CD4-positive, alpha-beta memory T cell (primary cell): ENCODE measurements around the gene ADTRP. TPM values are rescaled to one million over a fixed set of nuclear protein-coding genes. Genes with fewer than 3 reads are reported as not detected.

Experiments
- CTCF ChIA-PET: fragments of 350-600 bp; sonication (Branson Sonifier 250); formaldehyde crosslinking; loops from one replicate; lab custom pipeline; 2021; ENCODE audit warnings: inconsistent platforms; ENCODE audit not compliant: partially characterized antibody; lab: Charles Lee
- POLR2A ChIA-PET: fragments of 350-600 bp; sonication (Branson Sonifier 250); formaldehyde crosslinking; loops from one replicate; lab custom pipeline; 2021; ENCODE audit not compliant: partially characterized antibody; lab: Charles Lee
- DNase-seq, 5 donors: peaks; one replicate each; pipeline versions ENCODE4 v3.0.0 to v3.0.0-alpha.2; 2020 to 2022; ENCODE audit warnings: mixed read lengths in 1 of 5
- H3K27ac ChIP-seq: one replicate; pipeline ENCODE4 v1.7.0; 2013; ENCODE audit warnings: low read depth, low read length
- H3K27me3 ChIP-seq: 2 replicates; pipeline ENCODE4 v1.7.0; 2013; ENCODE audit warnings: mild to moderate bottlenecking, low read length, moderate library complexity; ENCODE audit not compliant: insufficient read depth
- H3K36me3 ChIP-seq: 2 replicates; pipeline ENCODE4 v1.7.0; 2013; ENCODE audit warnings: mild to moderate bottlenecking, low read length, moderate library complexity; ENCODE audit not compliant: insufficient read depth
- H3K4me1 ChIP-seq: 2 replicates; pipeline ENCODE4 v1.7.0; 2013; ENCODE audit warnings: mild to moderate bottlenecking, low read length, moderate library complexity; ENCODE audit not compliant: insufficient read depth
- H3K4me3 ChIP-seq, 2 donors: one replicate each; pipeline ENCODE4 v1.7.0; 2013; ENCODE audit warnings: low read length in 2 of 2, mild to moderate bottlenecking in 1 of 2
- H3K9me3 ChIP-seq, 2 donors: one replicate each; pipeline ENCODE4 v1.7.0; 2013; ENCODE audit warnings: low read length in 2 of 2, control low read depth in 1 of 2; ENCODE audit not compliant: control insufficient read depth in 1 of 2
- H3K27ac Mint-ChIP-seq, 7 donors: one replicate each; pipeline ENCODE4 v1.8.0; 2020 to 2021; ENCODE audit warnings: mixed read lengths in 7 of 7, mild to moderate bottlenecking in 6 of 7, inconsistent platforms in 3 of 7, moderate library complexity in 3 of 7
- H3K27me3 Mint-ChIP-seq, 2 donors: one replicate each; pipeline ENCODE4 v1.8.0; 2020 to 2021; ENCODE audit warnings: mixed read lengths in 2 of 2
- H3K36me3 Mint-ChIP-seq, 2 donors: one replicate each; pipeline ENCODE4 v1.8.0; 2020 to 2021; ENCODE audit warnings: mixed read lengths in 2 of 2, inconsistent platforms in 1 of 2, mild to moderate bottlenecking in 1 of 2
- H3K4me1 Mint-ChIP-seq, 4 donors: one replicate each; pipeline ENCODE4 v1.8.0; 2020 to 2021; ENCODE audit warnings: mixed read lengths in 4 of 4, mild to moderate bottlenecking in 1 of 4
- H3K4me3 Mint-ChIP-seq, 8 donors: one replicate each; pipeline ENCODE4 v1.8.0; 2020 to 2021; ENCODE audit warnings: mixed read lengths in 8 of 8, mild to moderate bottlenecking in 7 of 8, moderate library complexity in 6 of 8, inconsistent platforms in 3 of 8
- H3K9me3 Mint-ChIP-seq, 8 donors: one replicate each; pipeline ENCODE4 v1.8.0; 2020 to 2021; ENCODE audit warnings: mixed read lengths in 8 of 8, mild to moderate bottlenecking in 5 of 8, inconsistent platforms in 3 of 8, moderate library complexity in 1 of 8
- intact Hi-C: fragments of 100-400 bp; cut with micrococcal nuclease; formaldehyde crosslinking; loops from one replicate; pipeline ENCODE4 v1.15.1; 2023
- polyA plus RNA-seq, 2 donors: library from polyadenylated mRNA; unstranded; fragments of 300-500 nt; fragmentation: Illumina TruSeq; gene quantifications; one replicate each; pipeline ENCODE4 v1.2.3, GENCODE V29; 2021
- total RNA-seq, 2 experiments: library from RNA; stranded (reverse); gene quantifications; one replicate each; pipeline ENCODE4 v1.2.3, GENCODE V29; 2021

ADTRP gene
- total and polyA plus RNA-seq, 4 experiments from 2014 or later: 7.0 to 41.9 (median 11.9) TPM

- ChIA-PET CTCF (interaction anchor here (0.8 kb wide), 1 partner anchor 12 kb away, joined by 3 read pairs; no protein-coding TSS in a partner anchor), POLR2A (no interaction called here)
- no peak overlapping the region for H3K27ac Mint-ChIP-seq
- intact Hi-C loops: no loop called here
- DNase-seq: no peak
- no peaks in the 10 kb centered on the region for H3K36me3 Mint-ChIP-seq
- H3K27ac ChIP-seq: no peak overlapping the region
- no peaks in the 10 kb centered on the region for H3K4me1 ChIP-seq
- H3K4me1 Mint-ChIP-seq: no peaks in the 10 kb centered on the region
- no peaks in the 10 kb centered on the region for H3K27me3 ChIP-seq
- peaks cover 15 to 17% of the 10 kb centered on the region in 2 donors for H3K27me3 Mint-ChIP-seq
- H3K9me3 Mint-ChIP-seq: peaks cover 0 to 2% (median 0%) of the 10 kb centered on the region in 8 donors
- H3K36me3 ChIP-seq: no peaks in the 10 kb centered on the region
- H3K9me3 ChIP-seq: no peaks in the 10 kb centered on the region
- H3K4me3 ChIP-seq: no peak overlapping the region
- H3K4me3 Mint-ChIP-seq: no peak overlapping the region
Measured at GRCh38 chr6:11669696-11670095, 108.9 kb downstream of the ADTRP start.

DNA sequence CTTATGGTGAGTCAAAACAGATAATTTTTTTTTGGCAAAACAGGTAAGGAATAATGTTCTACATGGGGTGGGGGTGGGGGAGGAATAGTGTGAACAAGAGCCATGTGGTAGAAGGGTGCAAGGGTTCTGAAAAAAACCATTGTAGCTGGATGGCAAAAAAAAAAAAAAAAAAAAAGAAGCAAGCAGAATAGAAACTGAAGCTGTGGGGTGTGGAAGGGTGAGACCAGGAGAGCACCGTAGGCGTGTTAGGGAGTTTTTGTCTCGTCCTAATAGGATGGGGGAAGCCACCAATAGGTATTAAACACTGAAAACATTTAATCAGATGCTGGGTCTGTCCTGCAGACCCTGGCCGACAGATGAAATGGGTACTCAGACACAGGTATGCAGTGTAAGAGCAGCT is 110.1 kb downstream of the ADTRP start:
- Mint-ChIP-seq H3K4me3 (no peak overlapping the region), H3K27ac (no peak overlapping the region), H3K36me3 (no peaks in the 10 kb centered on the region), H3K27me3 (peaks cover 15 to 21% of the 10 kb centered on the region in 2 donors), H3K4me1 (no peaks in the 10 kb centered on the region), H3K9me3 (peaks cover 0 to 4% (median 0%) of the 10 kb centered on the region in 8 donors)
- Histone ChIP-seq H3K27ac (no peak overlapping the region), H3K27me3 (no peaks in the 10 kb centered on the region), H3K4me1 (no peaks in the 10 kb centered on the region), H3K36me3 (no peaks in the 10 kb centered on the region), H3K4me3 (no peak overlapping the region), H3K9me3 (no peaks in the 10 kb centered on the region)
- DNase-seq: no peak
- CTCF ChIA-PET: interaction anchor here (0.6 to 1.3 kb wide), 2 partner anchors 13 to 204 kb away, joined by 4 to 8 read pairs; no protein-coding TSS in a partner anchor
- intact Hi-C loops: no loop called here
- POLR2A ChIA-PET: no interaction called here

GRCh38 chr6:11667876-11668275 is 110.7 kb downstream of the ADTRP start:
- no peaks in the 10 kb centered on the region for H3K36me3 Mint-ChIP-seq
- peaks cover 0 to 4% (median 0%) of the 10 kb centered on the region in 8 donors for H3K9me3 Mint-ChIP-seq
- H3K4me3 Mint-ChIP-seq: no peak overlapping the region
- no peak overlapping the region for H3K27ac Mint-ChIP-seq
- ChIA-PET CTCF (interaction anchor here (1.3 to 2.8 kb wide), 3 partner anchors 9 to 15 kb away, joined by 4 to 10 read pairs (median 8); no protein-coding TSS in a partner anchor), POLR2A (no interaction called here)
- intact Hi-C loops: no loop called here
- Histone ChIP-seq H3K9me3 (no peaks in the 10 kb centered on the region), H3K36me3 (no peaks in the 10 kb centered on the region), H3K4me1 (no peaks in the 10 kb centered on the region), H3K27me3 (no peaks in the 10 kb centered on the region), H3K27ac (no peak overlapping the region), H3K4me3 (no peak overlapping the region)
- no peak for DNase-seq
- H3K4me1 Mint-ChIP-seq: no peaks in the 10 kb centered on the region
- peaks cover 15 to 21% of the 10 kb centered on the region in 2 donors for H3K27me3 Mint-ChIP-seq

DNA sequence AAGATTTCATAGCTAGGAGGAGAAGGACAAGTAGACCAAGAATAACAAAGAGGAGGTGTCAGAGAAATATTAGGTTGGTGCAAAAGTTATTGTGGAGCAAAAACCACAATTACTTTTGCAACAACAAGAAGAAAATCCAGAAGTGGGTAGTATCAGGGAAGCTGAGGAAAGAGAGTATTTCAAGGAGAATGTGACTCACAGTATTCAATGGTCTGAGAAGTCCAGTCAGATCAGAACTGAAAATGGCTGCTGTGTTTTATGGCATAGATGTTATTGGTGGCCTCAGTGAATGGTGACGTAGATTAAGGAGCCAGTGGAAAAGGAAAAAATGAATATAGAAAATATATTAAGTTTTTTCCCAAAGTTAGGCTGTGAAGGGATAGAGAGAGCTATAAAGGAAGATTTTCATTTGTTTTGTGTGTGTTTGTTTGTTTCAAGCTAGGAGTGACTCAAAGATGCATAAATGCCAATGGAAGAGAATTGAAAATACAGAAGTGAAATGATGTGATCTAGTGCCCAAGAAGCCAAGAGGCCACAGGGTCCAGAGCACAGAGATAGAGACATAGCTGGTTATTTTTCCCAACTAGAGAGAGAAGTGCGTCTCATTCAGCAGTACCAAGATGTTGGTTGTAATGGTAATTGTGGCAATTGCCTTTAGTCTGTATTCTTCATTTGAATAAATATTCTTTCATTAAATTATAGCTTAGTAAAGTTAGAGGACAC is 112.8 kb downstream of the ADTRP start:
- no peaks in the 10 kb centered on the region for H3K4me1 Mint-ChIP-seq
- H3K36me3 ChIP-seq: no peaks in the 10 kb centered on the region
- no peak overlapping the region for H3K4me3 ChIP-seq
- H3K4me3 Mint-ChIP-seq: no peak overlapping the region
- intact Hi-C loops: no loop called here
- CTCF ChIA-PET: interaction anchor here (0.6 to 2.8 kb wide), 3 partner anchors 7 to 11 kb away, joined by 3 to 10 read pairs (median 4); no protein-coding TSS in a partner anchor
- no peaks in the 10 kb centered on the region for H3K36me3 Mint-ChIP-seq
- no peak overlapping the region for H3K27ac ChIP-seq
- no peak overlapping the region for H3K27ac Mint-ChIP-seq
- POLR2A ChIA-PET: no interaction called here
- no peaks in the 10 kb centered on the region for H3K9me3 ChIP-seq
- no peaks in the 10 kb centered on the region for H3K4me1 ChIP-seq
- no peaks in the 10 kb centered on the region for H3K27me3 ChIP-seq
- peaks cover 13 to 20% of the 10 kb centered on the region in 2 donors for H3K27me3 Mint-ChIP-seq
- no peak for DNase-seq
- H3K9me3 Mint-ChIP-seq: peaks cover 0 to 4% (median 0%) of the 10 kb centered on the region in 8 donors

Other genes starting within 250 kb of the ADTRP start
- 1 to 10 TPM; 1.9 to 2.1 TPM for gene TMEM170B, start 241.1 kb downstream of the ADTRP start, total RNA-seq
- gene TMEM170B, start 241.1 kb downstream of the ADTRP start, polyA plus RNA-seq: under 1 TPM; 0.08 to 0.38 TPM
- 10 to 100 TPM; 16.6 to 17.6 TPM for gene HIVEP1, start 233.5 kb upstream of the ADTRP start, total RNA-seq
- 1 to 10 TPM in 1 of 2 donors, under 1 TPM in 1; 0.47 to 7.2 TPM for gene HIVEP1, start 233.5 kb upstream of the ADTRP start, polyA plus RNA-seq